Epithelial cell of prostate (primary cell): ENCODE data around the gene NUP210.
"Not testable (repeated sequence)": the region's sequence is repeated elsewhere in the genome, so short reads cannot be mapped to it uniquely, and the experiment has no call there.

ENCODE experiments used
- DNase-seq: peaks from one replicate; pipeline ENCODE4 v3.0.0-alpha.2; 2011; ENCODE audit warnings: low read depth, low spot score
- H3K27ac ChIP-seq: fragments of 450-650 bp; 2 replicates; pipeline ENCODE4 v1.5.1; 2017; ENCODE audit warnings: mild to moderate bottlenecking

The NUP210 gene

GRCh38 chr3:13430411-13430875 lies 10.3 kb upstream of the NUP210 start:
- not testable (repeated sequence) for H3K27ac ChIP-seq, DNase-seq

GRCh38 chr3:13429631-13430291 lies 9.6 kb upstream of the NUP210 start:
- H3K27ac ChIP-seq, result no peak overlapping the region

GRCh38 chr3:13428678-13429077 lies 8.6 kb upstream of the NUP210 start:
- H3K27ac ChIP-seq, DNase-seq: not testable (repeated sequence)

More at GRCh38 chr3:13429631-13430291, 9.6 kb upstream of the NUP210 start:
- no peak for DNase-seq

GRCh38 chr3:13427662-13428603 lies 7.8 kb upstream of the NUP210 start:
- no peak for DNase-seq
- no peak overlapping the region for H3K27ac ChIP-seq

- H3K27ac ChIP-seq, result no peak overlapping the region
These were observed 6.5 kb upstream of the NUP210 start for GRCh38 chr3:13426591-13426990.

GRCh38 chr3:13425689-13426088 lies 5.6 kb upstream of the NUP210 start:
- DNase-seq, result no peak
- no peak overlapping the region for H3K27ac ChIP-seq

More at GRCh38 chr3:13426591-13426990, 6.5 kb upstream of the NUP210 start:
- DNase-seq, result no peak

GRCh38 chr3:13424865-13425617 lies 4.9 kb upstream of the NUP210 start:
- H3K27ac ChIP-seq, result no peak overlapping the region
- no peak for DNase-seq

- H3K27ac ChIP-seq, result no peak overlapping the region
- DNase-seq, result no peak
These were observed 4.2 kb upstream of the NUP210 start for GRCh38 chr3:13424141-13424844.

- no peak for DNase-seq
- no peak overlapping the region for H3K27ac ChIP-seq
These were observed 976 bp upstream of the NUP210 start for GRCh38 chr3:13420831-13421765.

GRCh38 chr3:13419505-13420044 lies 547 bp downstream of the NUP210 start:
- DNase-seq, result no peak
- H3K27ac ChIP-seq, result no peak overlapping the region

GRCh38 chr3:13417166-13417947 lies 2.8 kb downstream of the NUP210 start:
- H3K27ac ChIP-seq, result no peak overlapping the region
- no peak for DNase-seq

- H3K27ac ChIP-seq, result no peak overlapping the region
- DNase-seq, result no peak
These were observed 3.9 kb downstream of the NUP210 start for GRCh38 chr3:13415997-13416793.

GRCh38 chr3:13415236-13415986 lies 4.7 kb downstream of the NUP210 start:
- no peak overlapping the region for H3K27ac ChIP-seq
- no peak for DNase-seq

GRCh38 chr3:13414040-13414729 lies 5.9 kb downstream of the NUP210 start:
- no peak for DNase-seq
- H3K27ac ChIP-seq, result no peak overlapping the region

GRCh38 chr3:13411186-13411860 lies 8.8 kb downstream of the NUP210 start:
- H3K27ac ChIP-seq, result no peak overlapping the region
- no peak for DNase-seq
